Stomach (tissue), 9 donors: ENCODE results near the gene KEAP1. TPM values are rescaled to one million over a fixed set of nuclear protein-coding genes. Genes with fewer than 3 reads are reported as not detected.
A peak's percentile ranks its signal among the peaks of the same experiment; 100 is the strongest.

Experiments used
- DNase-seq, 2 donors: peaks; one replicate each; pipeline versions ENCODE4 v3.0.0 to v3.0.0-alpha.2; 2013 to 2019
- H3K27ac ChIP-seq, 5 donors: fragments of 200-600 bp in 4 of 5; sonication (generic) in 4 of 5; one replicate each; pipeline ENCODE4 v1.5.1; 2013 to 2019; ENCODE audit warnings: mild to moderate bottlenecking in 1 of 5, moderate library complexity in 1 of 5
- H3K27me3 ChIP-seq, 3 donors: fragments of 200-600 bp; sonication (generic); one replicate each; pipeline ENCODE4 v1.5.1; 2017 to 2019; ENCODE audit warnings: mixed run types in 1 of 3
- H3K36me3 ChIP-seq, 4 donors: fragments of 200-600 bp; sonication (generic); 1 replicate in 3 of 4; 2 replicates in 1 of 4; pipeline ENCODE4 v1.5.1; 2016 to 2019
- H3K4me1 ChIP-seq, 4 donors: fragments of 200-600 bp; sonication (generic); one replicate each; pipeline ENCODE4 v1.5.1; 2016 to 2019
- H3K4me3 ChIP-seq, 4 donors: fragments of 200-600 bp; sonication (generic) in 3 of 4; one replicate each; pipeline ENCODE4 v1.5.1; 2016 to 2019; ENCODE audit warnings: mild to moderate bottlenecking in 1 of 4
- H3K9me3 ChIP-seq, 4 donors: fragments of 200-600 bp; sonication (generic); one replicate each; pipeline ENCODE4 v1.5.1; 2016 to 2019
- EP300 ChIP-seq: sonication (generic); formaldehyde crosslinking; IDR thresholded peaks from one replicate; pipeline ENCODE4 v1.6.1; 2017; ENCODE audit warnings: antibody characterized with exemption
- POLR2A ChIP-seq, 4 donors: fragments of 450-650 bp; IDR thresholded peaks; one replicate each; pipeline ENCODE4 v1.6.1; 2016; ENCODE audit warnings: antibody characterized with exemption in 4 of 4, control low read depth in 2 of 4, mild to moderate bottlenecking in 1 of 4, moderate library complexity in 1 of 4
- POLR2AphosphoS5 ChIP-seq, 3 donors: sonication (generic); formaldehyde crosslinking; IDR thresholded peaks; one replicate each; pipeline ENCODE4 v1.6.1; 2016; ENCODE audit warnings: antibody characterized with exemption in 3 of 3
- WGBS, 5 donors: extraction: QIAGEN DNeasy Blood & Tissue Kit in 3 of 5; methylation state at CpG; one replicate each; pipeline versions ENCODE4 v1.1.5 to v1.1.7; 2013 to 2018; 5-methylcytosine and 5-hydroxymethylcytosine counted together
- intact Hi-C: fragments of 100-400 bp; cut with DNase I; formaldehyde crosslinking; loops from one replicate; pipeline ENCODE4 v1.15.1; 2023; ENCODE audit warnings: low total_unique reads
- polyA plus RNA-seq, 3 donors: library from polyadenylated mRNA; stranded (reverse); fragments of 200-250 nt; gene quantifications; one replicate each; pipeline ENCODE4 v1.2.3, GENCODE V29; 2013
- total RNA-seq, 5 donors: library from RNA; depleted of rRNA; stranded (reverse); fragments of >200 nt; gene quantifications; one replicate each; pipeline versions ENCODE4 v1.1.0 to v1.2.3, GENCODE V29; 2014 to 2016
- TF ChIP-seq, protein P1 (sequence below), 7 experiments: fragments of 450-650 bp in 4 of 7; fragments of 200-600 bp in 3 of 7; sonication (generic) in 3 of 7; IDR thresholded peaks; one replicate each; pipeline ENCODE4 v1.5.1; 2016 to 2019; ENCODE audit warnings: antibody characterized with exemption in 7 of 7, control low read depth in 2 of 7, mild to moderate bottlenecking in 1 of 7
- donor health status: healthy with polysubstance abuse.
- donor health status: Bipolar disorder and iron deficiency.
- donor health status: healthy.

Gene KEAP1
- total and polyA plus RNA-seq, 8 donors, result 15.8 to 88.1 (median 37.4) TPM

DNA sequence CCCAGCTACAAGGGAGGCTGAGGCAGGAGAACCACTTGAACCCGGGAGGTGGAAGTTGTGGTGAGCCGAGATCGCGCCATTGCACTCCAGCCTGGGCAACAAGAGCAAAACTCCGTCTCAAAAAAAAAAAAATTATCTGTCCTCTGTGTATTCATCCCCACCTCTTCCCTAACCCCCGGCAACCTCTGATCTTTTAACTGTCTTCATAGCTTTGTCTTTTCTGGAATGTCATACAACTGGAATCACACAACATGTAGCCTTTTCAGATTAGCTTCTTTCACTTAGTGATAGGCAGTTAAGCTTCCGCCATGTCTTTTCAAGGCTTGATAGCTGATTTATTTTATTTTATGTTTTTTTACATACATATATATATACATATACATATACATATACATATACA, 22.5 kb upstream of the KEAP1 start:
- WGBS, 5 donors, result 82 to 91% (median 89%) methylated on average over 7 of the region's 7 CpGs
- intact Hi-C loops, result no loop called here
- peaks cover 0 to 32% (median 0%) of the 10 kb centered on the region in 3 donors for H3K27me3 ChIP-seq
- H3K27ac ChIP-seq, result no peak overlapping the region
- H3K36me3 ChIP-seq, result no peaks in the 10 kb centered on the region
- H3K4me3 ChIP-seq, result no peak overlapping the region
- H3K4me1 ChIP-seq, result peaks cover 0 to 14% (median 10%) of the 10 kb centered on the region in 4 donors
- DNase-seq, result no peak
- no peaks in the 10 kb centered on the region for H3K9me3 ChIP-seq
- TF ChIP-seq, protein P1, sequence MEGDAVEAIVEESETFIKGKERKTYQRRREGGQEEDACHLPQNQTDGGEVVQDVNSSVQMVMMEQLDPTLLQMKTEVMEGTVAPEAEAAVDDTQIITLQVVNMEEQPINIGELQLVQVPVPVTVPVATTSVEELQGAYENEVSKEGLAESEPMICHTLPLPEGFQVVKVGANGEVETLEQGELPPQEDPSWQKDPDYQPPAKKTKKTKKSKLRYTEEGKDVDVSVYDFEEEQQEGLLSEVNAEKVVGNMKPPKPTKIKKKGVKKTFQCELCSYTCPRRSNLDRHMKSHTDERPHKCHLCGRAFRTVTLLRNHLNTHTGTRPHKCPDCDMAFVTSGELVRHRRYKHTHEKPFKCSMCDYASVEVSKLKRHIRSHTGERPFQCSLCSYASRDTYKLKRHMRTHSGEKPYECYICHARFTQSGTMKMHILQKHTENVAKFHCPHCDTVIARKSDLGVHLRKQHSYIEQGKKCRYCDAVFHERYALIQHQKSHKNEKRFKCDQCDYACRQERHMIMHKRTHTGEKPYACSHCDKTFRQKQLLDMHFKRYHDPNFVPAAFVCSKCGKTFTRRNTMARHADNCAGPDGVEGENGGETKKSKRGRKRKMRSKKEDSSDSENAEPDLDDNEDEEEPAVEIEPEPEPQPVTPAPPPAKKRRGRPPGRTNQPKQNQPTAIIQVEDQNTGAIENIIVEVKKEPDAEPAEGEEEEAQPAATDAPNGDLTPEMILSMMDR (IDR thresholded peaks at IDR 0.05), result no peak
- TF ChIP-seq EP300 (no peak), POLR2AphosphoS5 (IDR thresholded peaks at IDR 0.05) (no peak), POLR2A (IDR thresholded peaks at IDR 0.05) (no peak)

DNA sequence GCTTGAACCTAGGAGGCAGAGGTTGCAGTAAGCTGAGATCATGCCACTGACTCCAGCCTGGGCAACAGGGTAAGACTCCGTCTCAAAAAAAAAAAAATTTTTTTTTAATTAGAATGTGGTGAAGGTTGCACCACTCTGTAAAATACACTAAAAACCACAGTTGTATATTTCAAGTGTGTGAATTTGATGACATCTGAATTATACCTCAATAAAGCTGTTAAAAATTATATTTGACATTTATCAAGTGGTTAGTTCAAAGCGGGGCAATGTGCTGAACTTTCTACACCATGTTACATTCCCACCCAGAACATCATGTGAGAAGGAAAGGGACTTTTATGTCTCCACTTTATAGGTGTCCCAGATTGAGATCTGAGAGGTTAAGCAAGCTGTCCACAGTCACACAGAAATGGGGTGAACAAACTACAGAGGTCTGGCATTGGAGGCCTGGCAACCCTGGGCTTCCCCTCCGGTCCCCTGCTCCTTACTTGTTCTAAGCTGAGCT, 20.0 kb upstream of the KEAP1 start:
- DNase-seq, result no peak
- TF ChIP-seq POLR2A (IDR thresholded peaks at IDR 0.05) (no peak), POLR2AphosphoS5 (IDR thresholded peaks at IDR 0.05) (no peak), EP300 (no peak)
- TF ChIP-seq, protein P1 (IDR thresholded peaks at IDR 0.05), result no peak
- H3K27me3 ChIP-seq, result peaks cover 0 to 57% (median 23%) of the 10 kb centered on the region in 3 donors
- H3K4me1 ChIP-seq, result peaks cover 6 to 24% (median 19%) of the 10 kb centered on the region in 4 donors
- H3K4me3 ChIP-seq, result no peak overlapping the region
- H3K27ac ChIP-seq, result no peak overlapping the region
- 58 to 80% (median 67%) methylated on average over 3 of the region's 3 CpGs for WGBS, 5 donors
- no peaks in the 10 kb centered on the region for H3K9me3 ChIP-seq
- intact Hi-C loops, result no loop called here
- H3K36me3 ChIP-seq, result no peaks in the 10 kb centered on the region

DNA sequence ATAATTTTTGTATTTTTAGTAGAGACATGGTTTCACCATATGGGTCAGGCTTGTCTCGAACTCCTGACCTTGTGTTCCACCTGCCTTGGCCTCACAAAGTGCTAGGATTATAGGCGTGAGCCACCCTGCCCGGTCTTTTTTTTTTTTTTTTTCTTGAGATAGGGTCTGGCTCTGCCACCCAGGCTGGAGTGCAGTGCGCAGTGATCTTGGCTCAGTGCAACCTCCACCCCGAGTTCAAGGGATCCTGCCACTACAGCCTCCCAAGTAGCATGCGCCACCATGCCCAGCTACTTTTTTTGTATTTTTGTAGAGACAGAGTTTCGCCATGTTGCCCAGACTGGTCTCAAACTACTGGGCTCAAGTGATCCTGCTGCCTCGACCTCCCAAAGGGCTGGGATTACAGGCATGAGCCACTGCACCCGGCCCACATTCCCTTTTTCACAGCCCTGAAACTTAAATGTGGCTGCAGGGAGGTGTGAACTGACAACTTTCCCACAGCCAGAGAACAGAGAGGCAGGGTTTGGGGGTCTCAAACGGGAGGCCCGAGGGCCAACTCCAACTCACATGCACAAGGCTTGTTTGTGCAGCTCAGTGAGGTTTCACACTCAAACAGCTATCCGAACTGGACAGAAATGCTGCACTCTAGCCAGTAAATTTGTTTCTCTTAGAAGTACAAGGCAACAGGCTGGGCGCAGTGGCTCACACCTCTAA, 18.5 kb upstream of the KEAP1 start:
- H3K27ac ChIP-seq, result peak overlapping the region in 1 of 5 donors; percentile 13
- peaks cover 9 to 73% (median 39%) of the 10 kb centered on the region in 3 donors for H3K27me3 ChIP-seq
- H3K4me3 ChIP-seq, result no peak overlapping the region
- no peak for DNase-seq
- no peaks in the 10 kb centered on the region for H3K9me3 ChIP-seq
- no peaks in the 10 kb centered on the region for H3K36me3 ChIP-seq
- TF ChIP-seq POLR2A (IDR thresholded peaks at IDR 0.05), result no peak
- WGBS, 5 donors, result 35 to 62% (median 60%) methylated on average over 13 of the region's 13 CpGs
- peaks cover 19 to 40% (median 34%) of the 10 kb centered on the region in 4 donors for H3K4me1 ChIP-seq
- intact Hi-C loops, result no loop called here

DNA sequence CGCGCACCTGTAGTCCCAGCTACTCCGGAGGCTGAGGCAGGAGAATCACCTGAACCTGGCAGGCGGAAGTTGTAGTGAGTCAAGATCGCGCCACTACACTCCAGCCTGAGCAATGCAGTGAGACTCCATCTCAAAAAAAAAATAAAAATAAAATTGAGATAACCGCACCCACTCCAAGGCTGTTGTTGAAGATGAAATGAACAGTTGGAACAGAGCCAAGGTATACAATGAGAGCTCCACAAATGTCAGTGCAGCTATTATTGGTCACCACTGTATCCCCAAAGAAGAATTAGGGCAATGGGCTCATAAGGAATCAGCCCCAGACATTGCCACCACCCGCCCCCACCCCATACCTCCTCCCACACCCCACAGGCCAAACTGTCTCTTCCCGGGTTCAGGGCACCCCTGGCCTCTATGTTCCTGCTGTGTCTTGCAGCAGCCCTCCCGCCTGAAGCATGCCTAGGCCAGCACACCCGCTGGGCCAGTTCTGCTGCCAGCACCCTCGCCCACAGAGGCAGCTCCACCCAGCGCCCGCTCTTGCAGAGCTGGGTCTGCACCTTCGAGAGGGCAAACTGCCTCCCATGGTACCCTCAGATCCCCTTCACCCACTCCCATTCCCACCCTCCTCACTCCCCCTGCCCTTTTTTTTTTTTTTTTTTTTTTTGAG, 17.6 kb upstream of the KEAP1 start:
- intact Hi-C loops, result no loop called here
- Histone ChIP-seq H3K36me3 (no peaks in the 10 kb centered on the region), H3K27me3 (peaks cover 9 to 81% (median 39%) of the 10 kb centered on the region in 3 donors), H3K4me3 (no peak overlapping the region), H3K9me3 (no peaks in the 10 kb centered on the region), H3K27ac (no peak overlapping the region), H3K4me1 (peaks cover 19 to 40% (median 34%) of the 10 kb centered on the region in 4 donors)
- DNase-seq, result peak; percentile 25 to 73
- WGBS, 5 donors, result 53 to 68% (median 58%) methylated on average over 15 of the region's 15 CpGs
- TF ChIP-seq, protein P1 (IDR thresholded peaks at IDR 0.05), result no peak
- no peak for TF ChIP-seq EP300
